ENCODE measurements around the gene TENM4.

DNA sequence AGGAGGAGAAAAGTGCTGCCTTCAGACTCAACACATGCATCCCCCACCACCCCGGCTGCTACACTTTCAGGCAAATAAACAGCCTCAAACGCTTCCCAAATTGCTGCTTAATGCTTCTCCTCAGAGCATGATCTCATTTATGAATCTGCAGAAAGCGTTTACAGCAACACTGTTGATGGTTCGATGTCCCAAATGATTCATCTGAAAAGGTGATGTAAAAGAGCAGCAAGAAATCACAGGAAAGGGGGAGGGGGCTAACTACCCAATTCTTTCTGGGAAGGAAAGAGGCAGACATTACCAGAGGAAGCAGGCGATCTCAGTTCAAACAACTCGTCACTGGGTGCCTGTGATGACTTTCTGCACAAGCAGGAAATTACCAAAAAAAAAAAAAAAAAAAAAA is 119.6 kb downstream of the TENM4 start:
- TF ChIP-seq, protein P1, sequence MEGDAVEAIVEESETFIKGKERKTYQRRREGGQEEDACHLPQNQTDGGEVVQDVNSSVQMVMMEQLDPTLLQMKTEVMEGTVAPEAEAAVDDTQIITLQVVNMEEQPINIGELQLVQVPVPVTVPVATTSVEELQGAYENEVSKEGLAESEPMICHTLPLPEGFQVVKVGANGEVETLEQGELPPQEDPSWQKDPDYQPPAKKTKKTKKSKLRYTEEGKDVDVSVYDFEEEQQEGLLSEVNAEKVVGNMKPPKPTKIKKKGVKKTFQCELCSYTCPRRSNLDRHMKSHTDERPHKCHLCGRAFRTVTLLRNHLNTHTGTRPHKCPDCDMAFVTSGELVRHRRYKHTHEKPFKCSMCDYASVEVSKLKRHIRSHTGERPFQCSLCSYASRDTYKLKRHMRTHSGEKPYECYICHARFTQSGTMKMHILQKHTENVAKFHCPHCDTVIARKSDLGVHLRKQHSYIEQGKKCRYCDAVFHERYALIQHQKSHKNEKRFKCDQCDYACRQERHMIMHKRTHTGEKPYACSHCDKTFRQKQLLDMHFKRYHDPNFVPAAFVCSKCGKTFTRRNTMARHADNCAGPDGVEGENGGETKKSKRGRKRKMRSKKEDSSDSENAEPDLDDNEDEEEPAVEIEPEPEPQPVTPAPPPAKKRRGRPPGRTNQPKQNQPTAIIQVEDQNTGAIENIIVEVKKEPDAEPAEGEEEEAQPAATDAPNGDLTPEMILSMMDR (IDR thresholded peaks at IDR 0.05), result no peak
- no peak for TF ChIP-seq POLR2A (IDR thresholded peaks at IDR 0.05)

Data from heart left ventricle (tissue), 13 donors.